Neural cell (in vitro differentiated cells): ENCODE measurements around the gene SLC25A43. TPM values are rescaled to one million over a fixed set of nuclear protein-coding genes. Genes with fewer than 3 reads are reported as not detected.

ENCODE experiments used
- H2AFZ ChIP-seq: fragments of 200-600, 300-800 bp; sonication (generic), shearing (Covaris generic); 2 replicates; pipeline ENCODE4 v1.6.0; 2014; ENCODE audit warnings: low read depth, mild to moderate bottlenecking, antibody characterized with exemption, low read length, moderate library complexity
- H3F3A ChIP-seq: fragments of 200-600 bp; shearing (Covaris generic); 2 replicates; pipeline ENCODE4 v1.6.1; 2016; ENCODE audit warnings: mild to moderate bottlenecking, moderate library complexity, mixed read lengths, antibody characterized with exemption, low read length; ENCODE audit not compliant: insufficient read depth, poor library complexity, severe bottlenecking
- H3K27ac ChIP-seq: fragments of 200-600, 300-800 bp; sonication (generic), shearing (Covaris generic); 2 replicates; pipeline ENCODE4 v1.5.1; 2014; ENCODE audit warnings: mild to moderate bottlenecking, low read length, moderate library complexity
- H3K27me3 ChIP-seq: fragments of 300-800, 200-600 bp; sonication (generic), shearing (Covaris generic); 2 replicates; pipeline ENCODE4 v1.6.0; 2014; ENCODE audit warnings: mild to moderate bottlenecking, low read depth, low read length, moderate library complexity; ENCODE audit not compliant: insufficient read depth
- H3K36me3 ChIP-seq: fragments of 300-800, 200-600 bp; sonication (generic), shearing (Covaris generic); 2 replicates; pipeline ENCODE4 v1.5.1; 2014; ENCODE audit warnings: mild to moderate bottlenecking, antibody characterized with exemption, low read length, moderate library complexity; ENCODE audit not compliant: insufficient read depth
- H3K4me2 ChIP-seq: fragments of 300-800, 200-600 bp; sonication (generic), shearing (Covaris generic); 2 replicates; pipeline ENCODE4 v1.6.0; 2014; ENCODE audit warnings: mild to moderate bottlenecking, low read length
- H3K4me3 ChIP-seq: fragments of 300-800, 200-600 bp; sonication (generic), shearing (Covaris generic); 2 replicates; pipeline ENCODE4 v1.5.1; 2014; ENCODE audit warnings: mild to moderate bottlenecking, low read length, moderate library complexity
- H3K79me2 ChIP-seq: fragments of 200-600 bp; shearing (Covaris generic); replicated peaks from 2 replicates; pipeline ENCODE4 v1.6.0; 2014; ENCODE audit warnings: mild to moderate bottlenecking, low read length, moderate library complexity; ENCODE audit not compliant: insufficient read depth
- H3K9ac ChIP-seq: fragments of 300-800, 200-600 bp; sonication (generic), shearing (Covaris generic); 2 replicates; pipeline ENCODE4 v1.6.1; 2016; ENCODE audit warnings: mild to moderate bottlenecking, low read length, mixed read lengths
- H3K9me2 ChIP-seq: fragments of 200-600 bp; shearing (Covaris generic); 2 replicates; pipeline ENCODE4 v1.6.1; 2016; ENCODE audit warnings: mild to moderate bottlenecking, low read length, mixed read lengths; ENCODE audit not compliant: insufficient read depth
- H3K9me3 ChIP-seq: fragments of 200-600, 300-800 bp; sonication (generic), shearing (Covaris generic); 2 replicates; pipeline ENCODE4 v1.6.1; 2016; ENCODE audit warnings: mild to moderate bottlenecking, mixed run types, low read length, moderate library complexity, mixed read lengths
- H4K20me1 ChIP-seq: fragments of 200-600 bp; shearing (Covaris generic); 2 replicates; pipeline ENCODE4 v1.6.1; 2016; ENCODE audit warnings: mild to moderate bottlenecking, mixed run types; ENCODE audit not compliant: insufficient read depth
- EP300 ChIP-seq: fragments of 450-650 bp; conservative IDR thresholded peaks from 2 replicates; pipeline ENCODE4 v1.6.1; 2014; ENCODE audit warnings: antibody characterized with exemption, mild to moderate bottlenecking, moderate library complexity; ENCODE audit not compliant: poor library complexity, severe bottlenecking
- EZH2 ChIP-seq: fragments of 200-600, 300-800 bp; shearing (Covaris generic), sonication (generic); IDR thresholded peaks from 2 replicates; pipeline ENCODE4 v1.6.1; 2014; ENCODE audit warnings: antibody characterized with exemption, low read length, borderline replicate concordance, mild to moderate bottlenecking; ENCODE audit not compliant: insufficient read depth, poor library complexity, severe bottlenecking
- MXI1 ChIP-seq: fragments of 450-650 bp; conservative IDR thresholded peaks from 2 replicates; pipeline ENCODE4 v1.6.1; 2014; ENCODE audit warnings: antibody characterized with exemption, mild to moderate bottlenecking; ENCODE audit not compliant: poor library complexity, severe bottlenecking
- POLR2AphosphoS5 ChIP-seq: IDR thresholded peaks from 2 replicates; pipeline ENCODE4 v1.6.1; 2012
- RAD21 ChIP-seq: fragments of 450-650 bp; conservative IDR thresholded peaks from 2 replicates; pipeline ENCODE4 v1.6.1; 2014; ENCODE audit warnings: antibody characterized with exemption, mild to moderate bottlenecking, moderate library complexity
- SMC3 ChIP-seq: fragments of 450-650 bp; conservative IDR thresholded peaks from 2 replicates; pipeline ENCODE4 v1.6.1; 2014; ENCODE audit warnings: antibody characterized with exemption, mild to moderate bottlenecking, moderate library complexity; ENCODE audit not compliant: poor library complexity
- TAF1 ChIP-seq: IDR thresholded peaks from 2 replicates; pipeline ENCODE4 v1.6.1; 2012; ENCODE audit warnings: low read depth
- polyA plus RNA-seq: library from polyadenylated mRNA; depleted of rRNA; stranded (reverse); fragments of >200 nt; gene quantifications from 2 replicates; pipeline ENCODE4 v1.2.3, GENCODE V29; 2014
- TF ChIP-seq, protein P1 (sequence below): IDR thresholded peaks from 2 replicates; pipeline ENCODE4 v1.6.1; 2012; ENCODE audit warnings: borderline replicate concordance
- TF ChIP-seq, protein P2 (sequence below): fragments of 450-650 bp; IDR thresholded peaks from 2 replicates; pipeline ENCODE4 v1.5.1; 2014; ENCODE audit warnings: antibody characterized with exemption, mild to moderate bottlenecking, moderate library complexity; ENCODE audit not compliant: poor library complexity, severe bottlenecking

The SLC25A43 gene
- polyA plus RNA-seq, 1 donor from 2014 or later: not detected

DNA sequence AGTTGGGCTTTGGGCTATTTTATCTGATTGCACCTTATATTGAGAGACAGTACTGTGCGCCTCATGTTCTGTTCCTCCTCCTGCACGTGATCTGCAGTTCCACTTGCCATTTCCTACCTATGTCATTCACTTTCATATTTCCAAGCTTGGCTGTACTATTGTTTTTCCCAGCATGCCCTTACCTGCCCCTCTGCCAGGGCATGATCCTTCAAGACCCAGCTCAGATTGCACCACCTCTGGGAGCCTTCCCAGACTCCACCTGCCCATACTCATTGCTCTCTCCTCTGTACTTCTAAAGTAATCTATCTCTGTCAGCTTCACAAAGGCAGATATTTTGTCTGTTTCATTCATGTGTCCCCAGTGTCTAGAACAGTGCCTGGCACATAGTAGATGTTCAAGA is 80.7 kb downstream of the SLC25A43 start:
- Histone ChIP-seq H3K27me3 (no peaks in the 10 kb centered on the region), H3K9ac (no peak overlapping the region)

DNA sequence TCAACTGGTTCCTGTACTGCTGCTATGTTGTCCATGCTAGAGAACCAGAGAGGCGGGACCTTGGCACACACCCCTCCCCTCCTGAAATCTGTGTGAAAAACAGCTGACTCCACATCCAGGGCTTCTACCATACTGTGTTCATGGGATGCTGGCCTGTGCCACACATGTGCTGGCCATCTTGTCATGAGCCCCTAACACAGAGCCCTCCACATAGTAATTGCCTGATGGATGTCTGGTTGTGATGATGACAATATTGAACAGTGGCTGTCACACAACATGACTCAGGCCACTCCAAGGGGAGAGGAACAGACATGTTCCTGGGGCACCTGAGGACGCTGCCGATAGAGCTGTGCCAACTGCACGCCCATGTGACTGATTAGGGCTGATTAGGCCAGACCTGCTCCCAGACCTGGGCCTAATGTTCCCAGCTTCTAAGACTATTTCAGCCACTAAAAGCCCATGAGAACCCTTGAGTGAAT is 82.2 kb downstream of the SLC25A43 start:
- TF ChIP-seq RAD21 (no peak), EP300 (no peak), SMC3 (no peak), TAF1 (no peak), MXI1 (no peak), POLR2AphosphoS5 (no peak), EZH2 (no peak)
- TF ChIP-seq, protein P1, sequence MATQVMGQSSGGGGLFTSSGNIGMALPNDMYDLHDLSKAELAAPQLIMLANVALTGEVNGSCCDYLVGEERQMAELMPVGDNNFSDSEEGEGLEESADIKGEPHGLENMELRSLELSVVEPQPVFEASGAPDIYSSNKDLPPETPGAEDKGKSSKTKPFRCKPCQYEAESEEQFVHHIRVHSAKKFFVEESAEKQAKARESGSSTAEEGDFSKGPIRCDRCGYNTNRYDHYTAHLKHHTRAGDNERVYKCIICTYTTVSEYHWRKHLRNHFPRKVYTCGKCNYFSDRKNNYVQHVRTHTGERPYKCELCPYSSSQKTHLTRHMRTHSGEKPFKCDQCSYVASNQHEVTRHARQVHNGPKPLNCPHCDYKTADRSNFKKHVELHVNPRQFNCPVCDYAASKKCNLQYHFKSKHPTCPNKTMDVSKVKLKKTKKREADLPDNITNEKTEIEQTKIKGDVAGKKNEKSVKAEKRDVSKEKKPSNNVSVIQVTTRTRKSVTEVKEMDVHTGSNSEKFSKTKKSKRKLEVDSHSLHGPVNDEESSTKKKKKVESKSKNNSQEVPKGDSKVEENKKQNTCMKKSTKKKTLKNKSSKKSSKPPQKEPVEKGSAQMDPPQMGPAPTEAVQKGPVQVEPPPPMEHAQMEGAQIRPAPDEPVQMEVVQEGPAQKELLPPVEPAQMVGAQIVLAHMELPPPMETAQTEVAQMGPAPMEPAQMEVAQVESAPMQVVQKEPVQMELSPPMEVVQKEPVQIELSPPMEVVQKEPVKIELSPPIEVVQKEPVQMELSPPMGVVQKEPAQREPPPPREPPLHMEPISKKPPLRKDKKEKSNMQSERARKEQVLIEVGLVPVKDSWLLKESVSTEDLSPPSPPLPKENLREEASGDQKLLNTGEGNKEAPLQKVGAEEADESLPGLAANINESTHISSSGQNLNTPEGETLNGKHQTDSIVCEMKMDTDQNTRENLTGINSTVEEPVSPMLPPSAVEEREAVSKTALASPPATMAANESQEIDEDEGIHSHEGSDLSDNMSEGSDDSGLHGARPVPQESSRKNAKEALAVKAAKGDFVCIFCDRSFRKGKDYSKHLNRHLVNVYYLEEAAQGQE: no peak
- TF ChIP-seq, protein P2, sequence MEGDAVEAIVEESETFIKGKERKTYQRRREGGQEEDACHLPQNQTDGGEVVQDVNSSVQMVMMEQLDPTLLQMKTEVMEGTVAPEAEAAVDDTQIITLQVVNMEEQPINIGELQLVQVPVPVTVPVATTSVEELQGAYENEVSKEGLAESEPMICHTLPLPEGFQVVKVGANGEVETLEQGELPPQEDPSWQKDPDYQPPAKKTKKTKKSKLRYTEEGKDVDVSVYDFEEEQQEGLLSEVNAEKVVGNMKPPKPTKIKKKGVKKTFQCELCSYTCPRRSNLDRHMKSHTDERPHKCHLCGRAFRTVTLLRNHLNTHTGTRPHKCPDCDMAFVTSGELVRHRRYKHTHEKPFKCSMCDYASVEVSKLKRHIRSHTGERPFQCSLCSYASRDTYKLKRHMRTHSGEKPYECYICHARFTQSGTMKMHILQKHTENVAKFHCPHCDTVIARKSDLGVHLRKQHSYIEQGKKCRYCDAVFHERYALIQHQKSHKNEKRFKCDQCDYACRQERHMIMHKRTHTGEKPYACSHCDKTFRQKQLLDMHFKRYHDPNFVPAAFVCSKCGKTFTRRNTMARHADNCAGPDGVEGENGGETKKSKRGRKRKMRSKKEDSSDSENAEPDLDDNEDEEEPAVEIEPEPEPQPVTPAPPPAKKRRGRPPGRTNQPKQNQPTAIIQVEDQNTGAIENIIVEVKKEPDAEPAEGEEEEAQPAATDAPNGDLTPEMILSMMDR: no peak
- H3K36me3 ChIP-seq: no peaks in the 10 kb centered on the region
- H3K4me3 ChIP-seq: no peak overlapping the region
- no peaks in the 10 kb centered on the region for H3F3A ChIP-seq
- H3K27me3 ChIP-seq: no peaks in the 10 kb centered on the region
- H3K79me2 ChIP-seq: no peaks in the 10 kb centered on the region
- H3K9ac ChIP-seq: no peak overlapping the region
- H3K4me2 ChIP-seq: no peak overlapping the region
- no peaks in the 10 kb centered on the region for H3K9me2 ChIP-seq
- H3K9me3 ChIP-seq: no peaks in the 10 kb centered on the region
- no peak overlapping the region for H2AFZ ChIP-seq
- H3K27ac ChIP-seq: no peak overlapping the region
- H4K20me1 ChIP-seq: no peaks in the 10 kb centered on the region

More for the DNA sequence above, 80.7 kb downstream of the SLC25A43 start:
- Histone ChIP-seq H3K9me3 (no peaks in the 10 kb centered on the region), H2AFZ (no peak overlapping the region), H3K9me2 (no peaks in the 10 kb centered on the region), H4K20me1 (no peaks in the 10 kb centered on the region), H3K27ac (no peak overlapping the region), H3K36me3 (no peaks in the 10 kb centered on the region), H3K79me2 (no peaks in the 10 kb centered on the region), H3F3A (no peaks in the 10 kb centered on the region), H3K4me2 (no peak overlapping the region), H3K4me3 (no peak overlapping the region)
- TF ChIP-seq, protein P2: no peak
- TF ChIP-seq, protein P1: no peak
- TF ChIP-seq MXI1 (no peak), EZH2 (no peak), EP300 (no peak), POLR2AphosphoS5 (no peak), RAD21 (no peak), SMC3 (no peak), TAF1 (no peak)
